ENCODE data around the gene POGZ. TPM values are rescaled to one million over a fixed set of nuclear protein-coding genes. Genes with fewer than 3 reads are reported as not detected.

The POGZ gene
- total and polyA plus RNA-seq, 2 of the 13 experiments (the other 11 are each of a cell fraction or from before 2014, with no cell fraction given), result 15.3 to 45.6 TPM

Small RNA genes within 50 kb of the gene (small RNA-seq; reads per million reads assigned to genes)
- gene RNY4P25 (ENCODE audit: insufficient read depth in 2 of 3, insufficient read length in 3 of 3, low read depth in 2 of 3, low replicate concordance in 1 of 3), result 0 to 0.33 (median 0) reads per million in 3 experiments

Other genes starting within 250 kb of the POGZ start
- gene PSMD4, start 204.8 kb downstream of the POGZ start, total RNA-seq (2016; rRNA removed; fragmentation: Illumina TruSeq; extraction: Trizol), result 243 and 320 TPM in 2 replicates
- 174 and 194 TPM in 2 replicates for gene PSMD4, start 204.8 kb downstream of the POGZ start, polyA plus RNA-seq (2011; rRNA removed)
- gene ZNF687, start 177.2 kb downstream of the POGZ start, total RNA-seq (2016; rRNA removed; fragmentation: Illumina TruSeq; extraction: Trizol), result 14.1 and 15.0 TPM in 2 replicates
- 16.5 and 24.5 TPM in 2 replicates for gene ZNF687, start 177.2 kb downstream of the POGZ start, polyA plus RNA-seq (2011; rRNA removed)
- 18.6 and 19.5 TPM in 2 replicates for gene PI4KB, start 132.1 kb downstream of the POGZ start, total RNA-seq (2016; rRNA removed; fragmentation: Illumina TruSeq; extraction: Trizol)
- gene PI4KB, start 132.1 kb downstream of the POGZ start, polyA plus RNA-seq (2011; rRNA removed), result 29.3 and 32.6 TPM in 2 replicates
- 32.0 and 36.2 TPM in 2 replicates for gene RFX5, start 112.2 kb downstream of the POGZ start, total RNA-seq (2016; rRNA removed; fragmentation: Illumina TruSeq; extraction: Trizol)
- 17.9 and 20.3 TPM in 2 replicates for gene RFX5, start 112.2 kb downstream of the POGZ start, polyA plus RNA-seq (2011; rRNA removed)
- gene SELENBP1, start 86.8 kb downstream of the POGZ start, total RNA-seq (2016; rRNA removed; fragmentation: Illumina TruSeq; extraction: Trizol), result 29.0 and 30.2 TPM in 2 replicates
- 27.8 and 29.3 TPM in 2 replicates for gene SELENBP1, start 86.8 kb downstream of the POGZ start, polyA plus RNA-seq (2011; rRNA removed)
- 336 and 414 TPM in 2 replicates for gene PSMB4, start 59.9 kb downstream of the POGZ start, total RNA-seq (2016; rRNA removed; fragmentation: Illumina TruSeq; extraction: Trizol)
- gene PSMB4, start 59.9 kb downstream of the POGZ start, polyA plus RNA-seq (2011; rRNA removed), result 364 and 383 TPM in 2 replicates
- 0.24 and 0.75 TPM in 2 replicates for gene CGN, start 51.9 kb upstream of the POGZ start, total RNA-seq (2016; rRNA removed; fragmentation: Illumina TruSeq; extraction: Trizol)
- gene CGN, start 51.9 kb upstream of the POGZ start, polyA plus RNA-seq (2011; rRNA removed), result 0.81 and 1.1 TPM in 2 replicates
- 7.3 and 7.7 TPM in 2 replicates for gene TUFT1, start 80.8 kb upstream of the POGZ start, total RNA-seq (2016; rRNA removed; fragmentation: Illumina TruSeq; extraction: Trizol)
- gene TUFT1, start 80.8 kb upstream of the POGZ start, polyA plus RNA-seq (2011; rRNA removed), result 6.4 and 6.7 TPM in 2 replicates
- gene SNX27, start 152.6 kb upstream of the POGZ start, total RNA-seq (2016; rRNA removed; fragmentation: Illumina TruSeq; extraction: Trizol), result 17.8 and 22.8 TPM in 2 replicates
- 14.4 and 14.5 TPM in 2 replicates for gene SNX27, start 152.6 kb upstream of the POGZ start, polyA plus RNA-seq (2011; rRNA removed)

Measured in HepG2 (cell line).